Measurements from ENCODE around the gene RARRES1.
"Not testable (repeated sequence)": the region's sequence is repeated elsewhere in the genome, so short reads cannot be mapped to it uniquely, and the experiment has no call there.

The RARRES1 gene

DNA sequence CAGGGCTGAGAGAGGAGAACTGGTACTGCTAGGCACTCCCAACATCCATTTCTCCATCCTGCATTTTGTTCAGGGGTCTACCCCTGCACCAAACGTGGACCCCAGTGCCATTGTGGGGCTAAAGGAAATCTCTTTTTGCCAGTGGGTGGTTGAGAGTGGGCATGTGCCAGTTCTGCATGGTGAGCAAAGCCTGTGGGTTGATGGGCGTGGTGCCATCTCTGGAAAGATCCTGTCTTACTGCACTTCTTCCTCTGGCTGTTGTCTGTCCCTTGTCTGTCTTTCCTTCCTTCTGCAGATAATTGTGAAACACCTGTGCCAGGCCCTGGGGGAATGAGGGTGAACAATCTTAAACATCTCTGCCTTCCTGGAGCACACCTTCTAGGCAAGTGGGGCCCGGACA lies 1.4 kb upstream of the RARRES1 start:
- DNase-seq: no peak

DNA sequence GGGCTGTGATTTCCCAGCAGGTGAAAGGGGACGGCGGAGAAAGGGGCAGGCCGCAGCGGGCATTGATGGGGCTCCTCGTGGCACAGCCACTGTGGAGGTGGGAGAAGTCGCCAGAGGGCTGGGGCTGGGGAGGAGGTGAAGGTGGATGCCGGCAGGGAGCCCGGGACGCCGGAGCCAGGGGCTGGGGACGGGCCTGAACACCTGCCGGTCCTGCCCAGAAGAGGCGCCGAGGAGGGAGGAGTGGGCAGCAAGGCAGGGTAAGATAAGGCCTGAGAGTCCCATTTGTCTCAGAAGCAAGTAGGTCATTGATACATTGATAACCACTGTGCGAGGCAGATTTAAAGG lies 571 bp upstream of the RARRES1 start:
- no peak for DNase-seq

DNA sequence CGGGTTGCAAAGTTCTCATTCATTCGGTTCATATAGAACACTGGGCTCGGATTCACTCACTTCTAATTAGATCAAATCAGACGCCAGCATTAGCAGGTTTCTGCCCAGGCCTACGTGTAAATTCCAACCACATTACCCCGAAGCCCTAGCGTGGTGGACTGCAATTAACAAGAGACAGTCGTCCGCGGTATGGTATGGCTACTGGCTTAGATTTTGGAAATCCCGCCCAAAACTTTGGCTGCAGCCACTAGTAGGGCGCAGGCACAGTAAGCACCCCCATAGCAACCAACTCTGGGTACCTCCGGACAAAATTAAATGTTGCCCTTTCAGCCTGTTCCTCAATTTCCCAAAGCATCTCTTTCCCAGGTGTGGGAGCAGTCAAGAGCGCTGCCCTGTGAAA lies 771 bp downstream of the RARRES1 start:
- DNase-seq: no peak

GRCh38 chr3:158728851-158729250 lies 3.4 kb downstream of the RARRES1 start:
- DNase-seq: no peak

DNA sequence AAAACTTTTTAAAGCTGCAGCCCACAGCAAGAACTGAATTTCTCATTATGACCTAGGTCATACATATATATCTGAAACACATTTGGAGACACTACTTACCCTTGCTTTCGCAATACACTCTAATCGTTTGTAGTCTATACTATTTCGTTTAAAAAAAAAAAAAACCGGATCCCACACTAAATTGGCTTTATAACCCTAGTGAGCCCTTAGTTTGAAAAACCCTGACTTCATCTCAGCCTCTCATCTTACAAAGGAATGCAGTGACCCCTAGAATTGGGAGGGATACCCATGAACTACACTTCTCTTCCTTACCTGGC lies 4.2 kb downstream of the RARRES1 start:
- no peak for DNase-seq

DNA sequence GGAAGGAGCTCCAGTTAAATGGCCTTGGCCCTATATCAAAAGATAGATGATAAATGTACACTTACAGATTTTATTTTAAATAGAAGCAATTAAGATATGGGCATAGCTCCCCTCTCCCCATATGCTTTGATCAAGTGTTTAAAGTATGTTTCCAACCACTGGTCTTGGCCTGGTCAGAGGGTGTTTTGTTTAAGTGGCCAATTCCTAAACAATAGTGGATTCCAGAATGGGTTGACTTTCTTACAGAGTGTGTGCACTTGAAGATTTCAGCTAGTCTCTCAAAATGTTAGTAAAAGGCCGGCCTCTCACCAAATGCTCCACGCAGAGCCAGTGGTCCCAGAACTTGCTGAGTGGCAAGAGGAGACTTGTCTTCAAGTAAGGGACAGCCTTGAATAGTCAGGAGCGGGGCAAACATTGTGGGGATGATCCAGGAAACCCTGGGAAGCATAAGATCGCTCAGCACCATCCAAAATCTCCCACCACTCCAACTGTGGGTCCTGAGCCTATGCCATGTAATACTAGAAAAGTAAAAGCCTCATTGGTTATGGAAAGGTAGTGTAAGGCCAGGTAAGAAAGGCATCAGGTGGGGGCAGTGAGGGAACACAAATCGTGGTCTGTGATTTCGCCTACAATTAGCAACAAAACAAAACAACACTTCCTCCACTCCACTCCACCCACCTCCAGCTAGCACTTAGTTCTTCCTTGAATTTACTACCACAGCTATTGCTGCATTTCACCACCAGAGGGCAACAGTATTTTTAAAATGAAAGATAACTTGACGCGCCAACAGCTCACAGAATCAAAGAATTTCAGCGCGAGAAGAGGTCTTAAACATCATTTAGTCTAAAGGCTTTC lies 4.8 kb downstream of the RARRES1 start:
- peak; percentile 63 to 83 for DNase-seq

DNA sequence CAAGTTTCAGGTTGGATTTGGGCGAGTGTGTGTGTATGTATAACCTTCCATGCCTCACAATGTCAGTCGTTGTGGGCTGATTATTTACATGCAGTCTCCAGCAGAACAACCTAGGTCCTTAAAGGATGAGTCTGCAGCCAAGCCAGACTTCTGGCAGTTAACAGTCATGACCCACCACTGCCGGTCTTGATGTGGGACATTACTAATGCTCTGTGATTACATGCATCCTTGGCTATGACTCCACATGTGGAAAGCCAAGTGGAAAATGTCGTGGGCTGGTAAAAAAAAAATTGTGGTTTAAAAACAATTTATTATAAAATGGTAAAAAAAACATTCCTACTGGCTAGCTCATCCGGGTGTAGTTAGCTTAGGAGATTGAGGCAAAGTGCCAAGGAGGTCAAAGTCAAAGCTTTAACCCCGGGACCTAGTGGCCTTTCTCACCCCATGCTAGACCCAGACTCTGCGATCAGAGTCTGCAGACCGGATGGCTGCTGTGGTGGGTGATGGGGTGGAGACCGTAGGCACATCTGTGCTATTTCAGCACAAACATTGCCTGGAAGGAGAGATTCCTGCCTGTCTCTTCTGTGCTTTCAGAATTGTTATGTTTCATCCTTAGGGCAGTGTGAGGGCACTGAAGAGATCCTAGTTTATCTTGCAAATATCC lies 6.8 kb downstream of the RARRES1 start:
- no peak for DNase-seq

DNA sequence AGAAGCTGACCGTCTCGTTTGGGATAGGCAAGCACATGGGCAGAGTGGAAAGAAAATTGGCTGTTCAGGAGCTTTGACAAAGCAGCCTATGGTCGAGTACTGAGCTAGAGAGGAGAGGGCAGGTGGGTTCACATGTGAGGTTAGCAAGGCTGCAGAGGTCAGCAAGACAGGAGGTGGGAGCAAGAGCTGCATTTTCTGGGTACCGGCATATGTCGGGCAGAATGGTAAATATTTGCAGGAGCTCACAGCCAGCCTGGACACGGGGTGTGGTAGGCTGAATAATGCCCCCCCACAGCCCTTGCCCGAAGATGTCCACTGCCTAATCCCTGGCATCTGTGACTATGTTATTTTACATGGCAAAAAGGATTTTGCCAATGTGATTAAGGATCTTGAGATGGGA lies 8.3 kb downstream of the RARRES1 start:
- no peak for DNase-seq

DNA sequence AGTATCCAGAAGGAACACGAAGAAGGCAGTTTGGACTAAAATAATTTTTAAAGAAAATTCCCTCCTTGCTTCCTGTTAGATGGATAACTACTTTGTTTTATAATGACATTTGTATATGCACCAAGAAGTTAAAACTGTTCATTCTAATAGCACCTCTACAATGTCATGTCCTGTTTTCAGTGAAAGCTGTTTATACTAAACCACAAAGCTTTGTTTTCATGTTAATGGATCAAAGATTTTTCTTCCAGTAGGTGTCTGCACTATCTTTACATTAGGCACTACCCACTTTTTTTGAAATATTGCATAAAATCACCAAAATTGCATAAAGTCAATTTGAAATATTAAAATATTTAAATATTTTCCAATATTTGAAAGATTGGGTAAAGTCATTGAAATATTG lies 10.1 kb downstream of the RARRES1 start:
- no peak for DNase-seq

- DNase-seq: no peak
Measured at GRCh38 chr3:158718490-158719170, 13.6 kb downstream of the RARRES1 start.

DNA sequence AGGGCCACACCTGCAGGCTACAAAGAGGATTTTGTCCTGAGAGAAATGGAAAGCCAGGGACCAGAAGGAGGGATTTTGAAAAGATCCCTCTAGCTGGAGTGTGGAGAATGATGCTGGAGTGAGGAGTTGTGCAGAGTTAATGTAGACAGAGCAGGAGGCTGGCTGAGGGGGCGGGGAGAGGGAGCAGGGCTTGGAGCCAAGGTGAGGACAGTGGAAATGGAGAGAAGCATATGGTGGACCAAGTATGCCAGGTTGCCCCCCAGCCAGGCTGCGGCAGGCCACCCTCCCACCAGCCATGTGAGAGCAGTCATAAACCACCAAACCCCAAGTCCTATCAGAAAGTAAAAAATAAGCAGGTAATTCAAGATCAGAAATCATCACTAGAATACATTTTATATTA lies 14.7 kb downstream of the RARRES1 start:
- peak in 1 of 2 experiments; percentile 53 for DNase-seq

DNA sequence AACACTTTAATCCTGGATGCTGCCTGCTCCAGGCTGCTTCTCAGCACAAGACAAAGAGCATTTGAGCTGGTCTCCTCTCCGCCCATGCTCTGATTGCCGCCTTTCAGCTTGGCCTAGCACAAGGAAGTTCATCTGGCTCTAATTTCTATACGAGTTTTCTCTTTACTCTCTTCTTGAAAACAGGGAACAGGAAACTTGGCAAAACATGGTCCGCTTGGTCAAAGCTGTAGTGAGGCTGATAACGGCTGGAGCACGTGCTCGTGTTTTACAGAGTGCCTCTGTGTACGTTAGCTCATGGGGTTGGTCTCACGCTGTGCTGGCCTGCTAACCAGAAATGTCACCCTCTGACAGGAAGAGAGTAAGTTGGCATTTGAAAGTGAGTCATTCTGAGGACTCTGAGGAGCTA lies 19.2 kb downstream of the RARRES1 start:
- no peak for DNase-seq

- no peak for DNase-seq
Measured at GRCh38 chr3:158712443-158712842, 19.8 kb downstream of the RARRES1 start.

- DNase-seq: no peak
Measured at GRCh38 chr3:158711886-158712285, 20.4 kb downstream of the RARRES1 start.

DNA sequence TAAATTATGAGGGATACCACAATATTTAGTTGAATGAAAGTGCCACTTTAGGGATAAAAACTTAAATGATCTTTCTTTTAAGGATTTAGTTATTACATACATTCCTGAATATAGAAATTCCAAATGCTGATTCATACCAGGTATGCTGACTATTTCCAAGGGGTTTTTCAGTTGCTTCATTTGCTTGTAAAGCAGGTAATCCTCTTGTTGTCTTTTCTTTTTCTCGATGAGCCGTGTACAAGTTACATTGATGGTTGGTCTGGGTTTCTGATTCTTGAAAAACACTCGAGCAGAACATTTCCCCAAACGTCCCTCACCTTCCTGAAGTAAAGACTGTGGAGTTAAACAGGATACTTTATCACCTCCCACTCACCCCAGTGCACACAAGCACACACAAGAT lies 21.7 kb downstream of the RARRES1 start:
- no peak for DNase-seq

- no peak for DNase-seq
Measured at GRCh38 chr3:158709666-158710083, 22.6 kb downstream of the RARRES1 start.

DNA sequence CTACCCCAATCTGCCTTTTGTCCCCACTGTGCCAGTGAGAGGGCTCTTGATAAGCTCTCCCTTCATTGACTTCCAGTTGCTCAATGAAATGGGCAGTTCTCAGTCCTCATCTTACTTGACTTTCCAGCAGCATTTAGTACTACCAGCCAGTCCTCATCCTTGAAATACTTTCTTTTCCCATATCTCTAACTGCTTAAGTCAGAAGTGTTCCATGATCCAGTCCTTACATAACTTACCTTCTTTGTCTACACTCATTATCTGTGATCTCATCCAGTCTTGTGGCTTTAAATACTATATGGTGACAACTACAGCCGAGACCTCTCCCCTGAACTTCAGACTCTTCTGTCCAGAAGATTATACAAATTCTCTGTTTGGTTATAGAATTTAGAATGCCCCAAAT lies 28.7 kb downstream of the RARRES1 start:
- no peak for DNase-seq

DNA sequence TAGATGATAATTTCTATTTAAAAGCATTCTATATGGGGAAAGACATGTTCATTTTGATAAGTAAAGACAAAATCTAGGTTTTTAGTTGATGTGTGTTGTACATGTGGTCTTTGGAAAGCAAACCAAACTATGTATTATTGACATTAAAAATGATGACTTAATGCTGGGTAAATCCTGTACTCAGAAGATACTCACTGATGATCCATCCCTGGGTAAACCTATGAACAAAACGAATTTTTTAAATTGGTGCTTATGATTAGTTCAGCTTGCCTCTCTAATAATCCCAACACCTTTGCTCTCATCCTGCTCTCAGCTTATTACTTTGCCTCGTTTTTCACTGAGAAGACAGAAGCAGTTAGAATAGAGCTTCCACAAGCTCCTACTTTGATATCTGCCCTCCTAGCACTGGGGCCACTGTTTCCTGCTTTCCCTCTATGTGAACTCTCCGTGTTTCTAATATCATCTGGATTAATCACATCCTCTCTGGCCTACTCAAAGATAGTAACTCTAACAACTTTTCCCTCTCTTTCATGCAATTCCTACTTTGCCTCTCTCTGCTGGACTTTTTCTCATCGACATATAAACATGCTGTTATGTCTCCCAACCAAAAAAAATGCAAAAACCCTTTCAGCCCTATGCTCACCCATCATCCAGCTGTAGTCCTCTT lies 29.3 kb downstream of the RARRES1 start:
- DNase-seq: no peak

- no peak for DNase-seq
Measured at GRCh38 chr3:158701420-158702065, 30.7 kb downstream of the RARRES1 start.

- DNase-seq: peak; percentile 78 to 86
Measured at GRCh38 chr3:158700559-158700958, 31.7 kb downstream of the RARRES1 start.

GRCh38 chr3:158696618-158697017 lies 35.6 kb downstream of the RARRES1 start:
- DNase-seq: no peak

GRCh38 chr3:158693866-158694456 lies 38.3 kb downstream of the RARRES1 start:
- DNase-seq: not testable (repeated sequence)

DNA sequence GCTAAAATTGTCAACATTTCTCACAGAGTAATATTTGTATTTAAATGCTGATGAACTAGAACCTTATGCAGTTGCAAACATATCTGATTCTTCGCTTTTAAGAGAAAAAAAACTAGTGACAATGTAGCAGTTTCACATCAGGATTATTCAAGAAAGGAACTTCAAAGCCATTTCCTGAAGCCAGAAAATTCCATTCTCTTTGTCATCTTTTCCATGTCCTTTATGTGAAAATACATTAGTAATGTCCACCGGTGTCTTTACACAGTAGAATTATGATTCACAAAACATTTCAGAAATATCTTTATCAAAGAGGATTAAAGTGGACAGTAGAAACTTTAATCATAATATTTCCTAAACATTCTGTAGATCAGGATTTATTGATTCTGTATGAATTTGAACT lies 47.1 kb downstream of the RARRES1 start:
- DNase-seq: no peak
